IMR-90 (cell line): ENCODE results near the gene SORCS1. TPM values are rescaled to one million over a fixed set of nuclear protein-coding genes. Genes with fewer than 3 reads are reported as not detected.

Source experiments
- ATAC-seq: fragments of 200-7000 bp; cut with Tn5 transposase; 2 replicates; pipeline ENCODE4 v1.9.1; 2020; ENCODE audit warnings: low read depth, mild to moderate bottlenecking, moderate library complexity
- BruUV-seq: library from RNA; stranded (reverse); fragments of 400-500 nt; replicated peaks from 2 replicates; lab custom pipeline; 2021; lab: Mats Ljungman, UMichigan
- CTCF ChIA-PET: fragments of 300-600 bp; formaldehyde crosslinking; extraction: SDS; loops from one replicate; lab custom pipeline; 2021; ENCODE audit warnings: antibody characterized with exemption; lab: Yijun Ruan, JAX
- POLR2A ChIA-PET: fragments of 300-600 bp; sonication (Branson Sonifier 250); formaldehyde crosslinking; loops from one replicate; lab custom pipeline; 2022; ENCODE audit warnings: antibody characterized with exemption; ENCODE audit not compliant: unreplicated experiment; lab: Charles Lee
- DNase-seq: peaks from one replicate; pipeline ENCODE4 v3.0.0; 2013
- H2AFZ ChIP-seq: replicated peaks from 2 replicates; pipeline ENCODE3; 2013; ENCODE audit warnings: low read length, mild to moderate bottlenecking; ENCODE audit not compliant: poor library complexity
- H2AK5ac ChIP-seq: 2 replicates; pipeline ENCODE4 v1.6.1; 2013; ENCODE audit warnings: low read depth, low read length, inconsistent platforms
- H2AK9ac ChIP-seq: replicated peaks from 2 replicates; pipeline ENCODE3; 2013; ENCODE audit warnings: mild to moderate bottlenecking, low read depth, low read length, moderate library complexity; ENCODE audit not compliant: poor library complexity
- H2BK120ac ChIP-seq: 2 replicates; pipeline ENCODE4 v1.6.1; 2013; ENCODE audit warnings: low read depth, low read length, inconsistent platforms
- H2BK15ac ChIP-seq: 3 replicates; pipeline ENCODE4 v1.6.1; 2013; ENCODE audit warnings: low read depth, low read length, inconsistent platforms
- H2BK20ac ChIP-seq: 2 replicates; pipeline ENCODE4 v1.6.1; 2013; ENCODE audit warnings: low read depth, mild to moderate bottlenecking, inconsistent platforms, low read length, moderate library complexity
- H2BK5ac ChIP-seq: 2 replicates; pipeline ENCODE4 v1.6.1; 2013; ENCODE audit warnings: mild to moderate bottlenecking, low read depth, low read length, inconsistent platforms; ENCODE audit not compliant: poor library complexity, severe bottlenecking
- H3K14ac ChIP-seq: replicated peaks from 2 replicates; pipeline ENCODE4 v1.6.1; 2013; ENCODE audit warnings: low read depth, low read length, inconsistent platforms
- H3K18ac ChIP-seq: 2 replicates; pipeline ENCODE4 v1.6.1; 2013; ENCODE audit warnings: low read depth, low read length, control low read depth
- H3K23ac ChIP-seq: 2 replicates; pipeline ENCODE4 v1.6.1; 2013; ENCODE audit warnings: low read depth, low read length, inconsistent platforms
- H3K27ac ChIP-seq: 2 replicates; pipeline ENCODE4 v1.5.1; 2013; ENCODE audit warnings: mild to moderate bottlenecking, control low read depth, low read length; ENCODE audit not compliant: insufficient read depth
- H3K27me3 ChIP-seq: 2 replicates; pipeline ENCODE4 v1.6.1; 2013; ENCODE audit warnings: low read length; ENCODE audit not compliant: control insufficient read depth, insufficient read depth
- H3K36me3 ChIP-seq: 2 replicates; pipeline ENCODE4 v1.6.1; 2013; ENCODE audit warnings: low read length, mixed read lengths; ENCODE audit not compliant: control insufficient read depth, insufficient read depth
- H3K4ac ChIP-seq: 2 replicates; pipeline ENCODE4 v1.6.1; 2013; ENCODE audit warnings: low read depth, low read length, inconsistent platforms
- H3K4me1 ChIP-seq: 2 replicates; pipeline ENCODE4 v1.6.1; 2013; ENCODE audit warnings: low read length, mixed read lengths; ENCODE audit not compliant: control insufficient read depth, insufficient read depth
- H3K4me2 ChIP-seq: 2 replicates; pipeline ENCODE4 v1.6.1; 2013; ENCODE audit warnings: low read depth, mild to moderate bottlenecking, control low read depth, low read length, moderate library complexity
- H3K4me3 ChIP-seq: 2 replicates; pipeline ENCODE4 v1.5.1; 2013; ENCODE audit warnings: low read depth, mild to moderate bottlenecking, control low read depth, low read length, moderate library complexity; ENCODE audit not compliant: insufficient read depth
- H3K56ac ChIP-seq: 2 replicates; pipeline ENCODE4 v1.6.1; 2013; ENCODE audit warnings: low read length, inconsistent platforms; ENCODE audit not compliant: insufficient read depth; ENCODE audit errors: extremely low read depth
- H3K79me1 ChIP-seq, 2 experiments: 2 replicates each; pipeline ENCODE4 v1.6.1; 2013; ENCODE audit warnings: low read length in 2 of 2, inconsistent platforms in 1 of 2, low read depth in 1 of 2
- H3K9ac ChIP-seq: 2 replicates; pipeline ENCODE4 v1.6.1; 2013; ENCODE audit warnings: low read depth, low read length, control low read depth
- H3K9me1 ChIP-seq: 2 replicates; pipeline ENCODE4 v1.6.1; 2013; ENCODE audit warnings: low read length, inconsistent platforms; ENCODE audit not compliant: insufficient read depth
- H3K9me3 ChIP-seq: 2 replicates; pipeline ENCODE4 v1.6.1; 2013; ENCODE audit warnings: low read length; ENCODE audit not compliant: control insufficient read depth, insufficient read depth
- H4K20me1 ChIP-seq: 2 replicates; pipeline ENCODE4 v1.6.1; 2013; ENCODE audit warnings: low read length, inconsistent platforms; ENCODE audit not compliant: insufficient read depth
- H4K5ac ChIP-seq: 2 replicates; pipeline ENCODE4 v1.6.1; 2013; ENCODE audit warnings: mild to moderate bottlenecking, low read depth, low read length, control low read depth
- H4K8ac ChIP-seq, 2 experiments: 2 replicates each; pipeline ENCODE4 v1.6.1; 2013; ENCODE audit warnings: low read depth in 2 of 2, low read length in 2 of 2, control low read depth in 1 of 2, inconsistent platforms in 1 of 2
- H4K91ac ChIP-seq: 2 replicates; pipeline ENCODE4 v1.6.1; 2013; ENCODE audit warnings: low read depth, low read length, inconsistent platforms; ENCODE audit not compliant: insufficient read depth
- BHLHE40 ChIP-seq: fragments of 150-350 bp; IDR thresholded peaks from 2 replicates; pipeline ENCODE4 v1.6.1; 2016; ENCODE audit warnings: mild to moderate bottlenecking, low read depth, low read length
- CEBPB ChIP-seq: IDR thresholded peaks from 2 replicates; pipeline ENCODE4 v1.6.1; 2012; ENCODE audit warnings: low read depth, low read length, improper control_type of control experiment
- CTCF ChIP-seq: conservative IDR thresholded peaks from 2 replicates; pipeline ENCODE4 v1.5.1; 2012; ENCODE audit warnings: mild to moderate bottlenecking, low read depth, low read length, improper control_type of control experiment
- ELK1 ChIP-seq: fragments of 150-350 bp; IDR thresholded peaks from 2 replicates; pipeline ENCODE4 v1.6.1; 2016; ENCODE audit warnings: low read depth, mild to moderate bottlenecking, low read length, moderate library complexity, borderline replicate concordance
- FOS ChIP-seq: fragments of 150-350 bp; IDR thresholded peaks from 2 replicates; pipeline ENCODE4 v1.6.1; 2016; ENCODE audit warnings: low read depth, low read length
- MAFK ChIP-seq: IDR thresholded peaks from 2 replicates; pipeline ENCODE4 v1.6.1; 2012; ENCODE audit warnings: low read depth, low read length, improper control_type of control experiment
- MAZ ChIP-seq: IDR thresholded peaks from 2 replicates; pipeline ENCODE4 v1.6.1; 2012; ENCODE audit warnings: low read depth, mild to moderate bottlenecking, low read length, improper control_type of control experiment, moderate library complexity, borderline replicate concordance
- MXI1 ChIP-seq: IDR thresholded peaks from 2 replicates; pipeline ENCODE4 v1.6.1; 2012; ENCODE audit warnings: low read depth, mild to moderate bottlenecking, low read length, moderate library complexity, borderline replicate concordance
- NFE2L2 ChIP-seq: fragments of 150-350 bp; IDR thresholded peaks from 2 replicates; pipeline ENCODE4 v1.6.1; 2016; ENCODE audit warnings: low read depth, mild to moderate bottlenecking, low read length
- POLR2A ChIP-seq: IDR thresholded peaks from 2 replicates; pipeline ENCODE4 v1.6.1; 2012; ENCODE audit warnings: mild to moderate bottlenecking, low read depth, low read length
- RAD21 ChIP-seq: IDR thresholded peaks from 2 replicates; pipeline ENCODE4 v1.6.1; 2012; ENCODE audit warnings: low read length, improper control_type of control experiment
- RCOR1 ChIP-seq: IDR thresholded peaks from 2 replicates; pipeline ENCODE4 v1.6.1; 2012; ENCODE audit warnings: mild to moderate bottlenecking, low read length, improper control_type of control experiment; ENCODE audit not compliant: insufficient replicate concordance
- RFX5 ChIP-seq: IDR thresholded peaks from 2 replicates; pipeline ENCODE4 v1.8.0; 2012; ENCODE audit warnings: low read depth, mild to moderate bottlenecking, low read length, moderate library complexity
- SMC3 ChIP-seq: fragments of 150-350 bp; IDR thresholded peaks from 2 replicates; pipeline ENCODE4 v1.6.1; 2016; ENCODE audit warnings: low read depth, mild to moderate bottlenecking, antibody characterized with exemption, low read length, moderate library complexity
- WGBS, 2 experiments: methylation state at CpG; one replicate each; pipeline versions ENCODE4 v1.1.5 to v1.1.7; 2013; ENCODE audit warnings: missing lambda C conversion rate in 2 of 2; ENCODE audit not compliant: insufficient read length in 1 of 2; ENCODE audit errors: extremely low coverage in 2 of 2; 5-methylcytosine and 5-hydroxymethylcytosine counted together
- dilution Hi-C: fragments of 300-500 bp; cut with HindIII; formaldehyde crosslinking; loops from one replicate; pipeline ENCODE4 v1.14.3; 2018; ENCODE audit warnings: low sequenced_read_pairs; ENCODE audit not compliant: unreplicated experiment
- in situ Hi-C: fragments of 300-500 bp; cut with MboI; formaldehyde crosslinking; loops from 3 replicates; pipeline ENCODE4 v1.14.3; 2019; ENCODE audit warnings: low sequenced_read_pairs, inconsistent platforms, mixed read lengths
- intact Hi-C: fragments of 100-400 bp; cut with micrococcal nuclease; formaldehyde crosslinking; loops from 2 replicates; pipeline ENCODE4 v1.10.0; 2022
- polyA plus RNA-seq, 3 experiments: library from polyadenylated mRNA; depleted of rRNA; stranded (reverse); fragments of >200 nt; gene quantifications; 2 replicates each; pipeline ENCODE4 v1.2.3, GENCODE V29; 2012; ENCODE audit warnings: low replicate concordance in 1 of 3
- total RNA-seq: library from RNA; depleted of rRNA; stranded (reverse); fragments of >200 nt; gene quantifications from 2 replicates; pipeline ENCODE4 v1.2.3, GENCODE V29; 2012

SORCS1 gene
- total and polyA plus RNA-seq, 2 of the 4 experiments (the other 2 are of a cell fraction), result under 0.01 TPM; not detected in 1

GRCh38 chr10:106836933-106837663, 327.4 kb downstream of the SORCS1 start:
- DNase-seq, result no peak
- no peak overlapping the region for H3K4ac ChIP-seq
- H3K79me1 ChIP-seq, result no peaks in the 10 kb centered on the region
- H3K27ac ChIP-seq, result no peak overlapping the region
- no peak for ATAC-seq
- intact Hi-C loops, result no loop called here
- H2BK20ac ChIP-seq, result no peak overlapping the region
- no peak overlapping the region for H2BK15ac ChIP-seq
- H2BK120ac ChIP-seq, result no peak overlapping the region
- CTCF ChIA-PET, result no interaction called here
- in situ Hi-C loops, result no loop called here
- H2AK9ac ChIP-seq, result no peak overlapping the region
- dilution Hi-C loops, result no loop called here
- no peak overlapping the region for H3K23ac ChIP-seq
- peaks cover 2% of the 10 kb centered on the region for H3K9me3 ChIP-seq
- no peak overlapping the region for H3K56ac ChIP-seq
- TF ChIP-seq NFE2L2 (no peak), POLR2A (no peak), ELK1 (no peak), MXI1 (no peak), MAFK (no peak), BHLHE40 (no peak), CTCF (no peak), CEBPB (no peak), FOS (no peak), MAZ (no peak), RFX5 (no peak), SMC3 (no peak), RAD21 (no peak), RCOR1 (no peak)
- no peak overlapping the region for H3K14ac ChIP-seq
- no peak overlapping the region for H3K4me3 ChIP-seq
- H3K27me3 ChIP-seq, result no peaks in the 10 kb centered on the region
- H3K36me3 ChIP-seq, result no peaks in the 10 kb centered on the region
- H2AFZ ChIP-seq, result no peak overlapping the region
- POLR2A ChIA-PET, result no interaction called here
- H3K9me1 ChIP-seq, result no peaks in the 10 kb centered on the region
- H2BK5ac ChIP-seq, result no peak overlapping the region
- H3K18ac ChIP-seq, result no peak overlapping the region
- H2AK5ac ChIP-seq, result no peak overlapping the region
- H3K4me2 ChIP-seq, result no peak overlapping the region
- H4K8ac ChIP-seq, result no peak overlapping the region
- no peaks in the 10 kb centered on the region for H3K4me1 ChIP-seq
- H4K91ac ChIP-seq, result no peak overlapping the region
- WGBS, 2 experiments, result no CpG with 5 or more reads among the region's 2 CpGs
- H3K9ac ChIP-seq, result no peak overlapping the region
- H4K5ac ChIP-seq, result no peak overlapping the region
- H4K20me1 ChIP-seq, result no peaks in the 10 kb centered on the region
- no TSS peak for BruUV-seq
